HEK293 (cell line): ENCODE data around the gene PROSER3.

Experiments
- CTCF ChIA-PET: fragments of 350-600 bp; formaldehyde crosslinking; extraction: SDS; loops from one replicate; lab custom pipeline; 2021; ENCODE audit warnings: antibody characterized with exemption; lab: Yijun Ruan, JAX
- POLR2A ChIA-PET: fragments of 300-600 bp; formaldehyde crosslinking; extraction: SDS; loops from one replicate; lab custom pipeline; 2020; ENCODE audit warnings: antibody characterized with exemption, inconsistent platforms; lab: Yijun Ruan, JAX
- H3K27ac ChIP-seq: fragments of 200-500 bp; sonication (Bioruptor generic); 2 replicates; pipeline ENCODE4 v1.5.1; 2014; ENCODE audit warnings: low read depth, low read length, control low read depth, inconsistent platforms; ENCODE audit errors: extremely low read depth
- H3K36me3 ChIP-seq, 2 experiments: fragments of 200-500 bp in 1 of 2; sonication (Bioruptor generic) in 1 of 2; 1 replicate in 1 of 2; 2 replicates in 1 of 2; pipeline ENCODE4 v1.5.1; 2014 to 2017; ENCODE audit warnings: inconsistent platforms in 2 of 2, low read length in 2 of 2; ENCODE audit not compliant: control insufficient read depth in 2 of 2, insufficient read depth in 1 of 2
- H3K4me1 ChIP-seq: fragments of 200-500 bp; sonication (Bioruptor generic); 2 replicates; pipeline ENCODE4 v1.5.1; 2014; ENCODE audit warnings: mild to moderate bottlenecking, low read length, inconsistent platforms; ENCODE audit not compliant: control insufficient read depth, insufficient read depth
- H3K4me3 ChIP-seq: 2 replicates; pipeline ENCODE4 v1.5.1; 2011; ENCODE audit warnings: low read depth, mild to moderate bottlenecking, control low read depth, low read length, moderate library complexity
- H3K9me3 ChIP-seq: fragments of 200-500 bp; sonication (Bioruptor generic); 2 replicates; pipeline ENCODE4 v1.5.1; 2014; ENCODE audit warnings: low read depth, low read length, inconsistent platforms; ENCODE audit not compliant: control insufficient read depth, insufficient read depth
- EGR2 ChIP-seq: fragments of 450-650 bp; formaldehyde crosslinking; IDR thresholded peaks from 2 replicates; pipeline ENCODE4 v1.5.1; 2016; ENCODE audit warnings: low read depth, missing biosample characterization, missing genetic modification characterization
- GLI2 ChIP-seq: fragments of 450-650 bp; formaldehyde crosslinking; IDR thresholded peaks from 2 replicates; pipeline ENCODE4; 2017; ENCODE audit warnings: missing biosample characterization, missing genetic modification characterization, low read depth, borderline replicate concordance
- GLIS2 ChIP-seq: fragments of 450-650 bp; formaldehyde crosslinking; IDR thresholded peaks from 2 replicates; pipeline ENCODE4 v1.5.1; 2016; ENCODE audit warnings: missing biosample characterization, missing genetic modification characterization
- SP2 ChIP-seq: fragments of 450-650 bp; formaldehyde crosslinking; IDR thresholded peaks from 2 replicates; pipeline ENCODE4 v1.5.1; 2016; ENCODE audit warnings: missing biosample characterization, missing genetic modification characterization
- ZBTB17 ChIP-seq: fragments of 450-650 bp; formaldehyde crosslinking; IDR thresholded peaks from 2 replicates; pipeline ENCODE4 v1.5.1; 2016; ENCODE audit warnings: missing biosample characterization, missing genetic modification characterization
- ZBTB20 ChIP-seq: fragments of 450-650 bp; formaldehyde crosslinking; IDR thresholded peaks from 2 replicates; pipeline ENCODE4 v1.5.1; 2016; ENCODE audit warnings: missing biosample characterization, missing genetic modification characterization
- ZNF112 ChIP-seq: fragments of 450-650 bp; formaldehyde crosslinking; IDR thresholded peaks from 2 replicates; pipeline ENCODE4 v1.5.0; 2017; ENCODE audit warnings: missing biosample characterization, missing genetic modification characterization
- ZNF2 ChIP-seq: fragments of 450-650 bp; formaldehyde crosslinking; IDR thresholded peaks from 2 replicates; pipeline ENCODE4 v1.5.1; 2016; ENCODE audit warnings: missing biosample characterization, missing genetic modification characterization
- ZNF223 ChIP-seq: fragments of 450-650 bp; formaldehyde crosslinking; IDR thresholded peaks from 2 replicates; pipeline ENCODE4 v1.5.1; 2016; ENCODE audit warnings: missing biosample characterization, missing genetic modification characterization
- ZNF335 ChIP-seq: fragments of 450-650 bp; formaldehyde crosslinking; conservative IDR thresholded peaks from 2 replicates; pipeline ENCODE4 v1.5.1; 2016; ENCODE audit warnings: missing biosample characterization, missing genetic modification characterization
- ZNF416 ChIP-seq: fragments of 450-650 bp; formaldehyde crosslinking; IDR thresholded peaks from 2 replicates; pipeline ENCODE4 v1.5.1; 2016; ENCODE audit warnings: missing biosample characterization, missing genetic modification characterization
- ZNF544 ChIP-seq: fragments of 450-650 bp; formaldehyde crosslinking; IDR thresholded peaks from 2 replicates; pipeline ENCODE4 v1.5.0; 2017; ENCODE audit warnings: missing biosample characterization, missing genetic modification characterization
- ZNF600 ChIP-seq: fragments of 450-650 bp; formaldehyde crosslinking; IDR thresholded peaks from 2 replicates; pipeline ENCODE4 v1.5.1; 2016; ENCODE audit warnings: missing biosample characterization, missing genetic modification characterization
- ZNF621 ChIP-seq: fragments of 450-650 bp; formaldehyde crosslinking; IDR thresholded peaks from 2 replicates; pipeline ENCODE4 v1.5.1; 2017; ENCODE audit warnings: missing biosample characterization, missing genetic modification characterization
- ZNF670 ChIP-seq: fragments of 450-650 bp; formaldehyde crosslinking; IDR thresholded peaks from 2 replicates; pipeline ENCODE4 v1.5.1; 2016; ENCODE audit warnings: missing biosample characterization, missing genetic modification characterization, low read depth
- ZNF701 ChIP-seq: fragments of 450-650 bp; formaldehyde crosslinking; IDR thresholded peaks from 2 replicates; pipeline ENCODE4 v1.5.1; 2016; ENCODE audit warnings: missing biosample characterization, missing genetic modification characterization
- TF ChIP-seq, protein P1 (sequence below): fragments of 450-650 bp; formaldehyde crosslinking; IDR thresholded peaks from 2 replicates; pipeline ENCODE4 v1.5.1; 2017; ENCODE audit warnings: missing biosample characterization, missing genetic modification characterization
- TF ChIP-seq, protein P2 (sequence below): fragments of 450-650 bp; formaldehyde crosslinking; IDR thresholded peaks from 2 replicates; pipeline ENCODE4 v1.5.1; 2016; ENCODE audit warnings: missing biosample characterization, missing genetic modification characterization
- TF ChIP-seq, protein P3 (sequence below): fragments of 450-650 bp; formaldehyde crosslinking; IDR thresholded peaks from 2 replicates; pipeline ENCODE4 v1.5.1; 2016; ENCODE audit warnings: missing biosample characterization, missing genetic modification characterization, borderline replicate concordance
- TF ChIP-seq, protein P4 (sequence below): fragments of 450-650 bp; formaldehyde crosslinking; IDR thresholded peaks from 2 replicates; pipeline ENCODE4 v1.5.1; 2016; ENCODE audit warnings: missing biosample characterization, missing genetic modification characterization

PROSER3 gene

DNA sequence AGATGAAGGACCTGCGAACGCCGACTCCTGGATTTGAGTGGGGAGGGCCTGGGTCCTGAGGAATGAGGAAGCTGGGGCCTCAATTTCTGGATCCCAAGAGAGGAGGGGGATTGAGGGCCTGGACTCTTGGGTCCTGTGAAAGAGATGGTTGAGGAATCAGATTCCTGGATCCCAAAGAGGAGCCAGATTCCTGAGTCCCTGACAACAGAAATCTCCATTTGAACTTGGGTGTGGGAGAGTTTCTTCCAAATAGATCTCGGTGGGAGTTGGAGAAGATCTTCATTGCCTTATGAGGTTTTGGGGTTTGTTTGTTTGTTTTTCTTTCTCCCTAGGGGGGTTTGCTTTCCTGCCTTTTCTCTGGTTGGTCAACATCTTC is 11.9 kb upstream of the PROSER3 start:
- H3K27ac ChIP-seq: peak overlapping the region; percentile 95
- ChIA-PET POLR2A (interaction anchor here (0.6 to 2.9 kb wide), 26 partner anchors 9 to 480 kb away, joined by 3 to 34 read pairs (median 6); partner anchors contain the start of genes ALKBH6, COX6B1, HAUS5 and HSPB6), CTCF (interaction anchor here (0.5 to 4.9 kb wide), 7 partner anchors 9 to 440 kb away, joined by 3 to 37 read pairs (median 5); no protein-coding TSS in a partner anchor)
- peaks cover 35% of the 10 kb centered on the region for H3K4me1 ChIP-seq
- peaks cover 13 to 47% of the 10 kb centered on the region in 2 experiments for H3K36me3 ChIP-seq
- no peaks in the 10 kb centered on the region; the same call in none of the 2 replicates for H3K9me3 ChIP-seq
- H3K4me3 ChIP-seq: peak overlapping the region; percentile 57
- no peak for TF ChIP-seq ZNF416 (tag by site-specific recombination)
- TF ChIP-seq ZNF335 (tag by site-specific recombination): peak; percentile 96
- no peak for TF ChIP-seq ZNF701
- no peak for TF ChIP-seq ZNF112 (tag by site-specific recombination)
- TF ChIP-seq, protein P1, sequence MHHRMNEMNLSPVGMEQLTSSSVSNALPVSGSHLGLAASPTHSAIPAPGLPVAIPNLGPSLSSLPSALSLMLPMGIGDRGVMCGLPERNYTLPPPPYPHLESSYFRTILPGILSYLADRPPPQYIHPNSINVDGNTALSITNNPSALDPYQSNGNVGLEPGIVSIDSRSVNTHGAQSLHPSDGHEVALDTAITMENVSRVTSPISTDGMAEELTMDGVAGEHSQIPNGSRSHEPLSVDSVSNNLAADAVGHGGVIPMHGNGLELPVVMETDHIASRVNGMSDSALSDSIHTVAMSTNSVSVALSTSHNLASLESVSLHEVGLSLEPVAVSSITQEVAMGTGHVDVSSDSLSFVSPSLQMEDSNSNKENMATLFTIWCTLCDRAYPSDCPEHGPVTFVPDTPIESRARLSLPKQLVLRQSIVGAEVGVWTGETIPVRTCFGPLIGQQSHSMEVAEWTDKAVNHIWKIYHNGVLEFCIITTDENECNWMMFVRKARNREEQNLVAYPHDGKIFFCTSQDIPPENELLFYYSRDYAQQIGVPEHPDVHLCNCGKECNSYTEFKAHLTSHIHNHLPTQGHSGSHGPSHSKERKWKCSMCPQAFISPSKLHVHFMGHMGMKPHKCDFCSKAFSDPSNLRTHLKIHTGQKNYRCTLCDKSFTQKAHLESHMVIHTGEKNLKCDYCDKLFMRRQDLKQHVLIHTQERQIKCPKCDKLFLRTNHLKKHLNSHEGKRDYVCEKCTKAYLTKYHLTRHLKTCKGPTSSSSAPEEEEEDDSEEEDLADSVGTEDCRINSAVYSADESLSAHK (tag by site-specific recombination): no peak
- TF ChIP-seq, protein P2, sequence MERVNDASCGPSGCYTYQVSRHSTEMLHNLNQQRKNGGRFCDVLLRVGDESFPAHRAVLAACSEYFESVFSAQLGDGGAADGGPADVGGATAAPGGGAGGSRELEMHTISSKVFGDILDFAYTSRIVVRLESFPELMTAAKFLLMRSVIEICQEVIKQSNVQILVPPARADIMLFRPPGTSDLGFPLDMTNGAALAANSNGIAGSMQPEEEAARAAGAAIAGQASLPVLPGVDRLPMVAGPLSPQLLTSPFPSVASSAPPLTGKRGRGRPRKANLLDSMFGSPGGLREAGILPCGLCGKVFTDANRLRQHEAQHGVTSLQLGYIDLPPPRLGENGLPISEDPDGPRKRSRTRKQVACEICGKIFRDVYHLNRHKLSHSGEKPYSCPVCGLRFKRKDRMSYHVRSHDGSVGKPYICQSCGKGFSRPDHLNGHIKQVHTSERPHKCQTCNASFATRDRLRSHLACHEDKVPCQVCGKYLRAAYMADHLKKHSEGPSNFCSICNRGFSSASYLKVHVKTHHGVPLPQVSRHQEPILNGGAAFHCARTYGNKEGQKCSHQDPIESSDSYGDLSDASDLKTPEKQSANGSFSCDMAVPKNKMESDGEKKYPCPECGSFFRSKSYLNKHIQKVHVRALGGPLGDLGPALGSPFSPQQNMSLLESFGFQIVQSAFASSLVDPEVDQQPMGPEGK (tag by site-specific recombination): no peak
- TF ChIP-seq GLI2 (tag by site-specific recombination): no peak
- TF ChIP-seq ZNF670 (tag by site-specific recombination): no peak
- TF ChIP-seq, protein P3, sequence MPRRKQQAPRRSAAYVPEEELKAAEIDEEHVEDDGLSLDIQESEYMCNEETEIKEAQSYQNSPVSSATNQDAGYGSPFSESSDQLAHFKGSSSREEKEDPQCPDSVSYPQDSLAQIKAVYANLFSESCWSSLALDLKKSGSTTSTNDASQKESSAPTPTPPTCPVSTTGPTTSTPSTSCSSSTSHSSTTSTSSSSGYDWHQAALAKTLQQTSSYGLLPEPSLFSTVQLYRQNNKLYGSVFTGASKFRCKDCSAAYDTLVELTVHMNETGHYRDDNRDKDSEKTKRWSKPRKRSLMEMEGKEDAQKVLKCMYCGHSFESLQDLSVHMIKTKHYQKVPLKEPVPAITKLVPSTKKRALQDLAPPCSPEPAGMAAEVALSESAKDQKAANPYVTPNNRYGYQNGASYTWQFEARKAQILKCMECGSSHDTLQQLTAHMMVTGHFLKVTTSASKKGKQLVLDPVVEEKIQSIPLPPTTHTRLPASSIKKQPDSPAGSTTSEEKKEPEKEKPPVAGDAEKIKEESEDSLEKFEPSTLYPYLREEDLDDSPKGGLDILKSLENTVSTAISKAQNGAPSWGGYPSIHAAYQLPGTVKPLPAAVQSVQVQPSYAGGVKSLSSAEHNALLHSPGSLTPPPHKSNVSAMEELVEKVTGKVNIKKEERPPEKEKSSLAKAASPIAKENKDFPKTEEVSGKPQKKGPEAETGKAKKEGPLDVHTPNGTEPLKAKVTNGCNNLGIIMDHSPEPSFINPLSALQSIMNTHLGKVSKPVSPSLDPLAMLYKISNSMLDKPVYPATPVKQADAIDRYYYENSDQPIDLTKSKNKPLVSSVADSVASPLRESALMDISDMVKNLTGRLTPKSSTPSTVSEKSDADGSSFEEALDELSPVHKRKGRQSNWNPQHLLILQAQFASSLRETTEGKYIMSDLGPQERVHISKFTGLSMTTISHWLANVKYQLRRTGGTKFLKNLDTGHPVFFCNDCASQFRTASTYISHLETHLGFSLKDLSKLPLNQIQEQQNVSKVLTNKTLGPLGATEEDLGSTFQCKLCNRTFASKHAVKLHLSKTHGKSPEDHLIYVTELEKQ (tag by site-specific recombination): no peak
- TF ChIP-seq ZNF2 (tag by site-specific recombination): no peak
- peak; percentile 61 for TF ChIP-seq ZBTB17
- no peak for TF ChIP-seq ZBTB20 (tag by site-specific recombination)
- TF ChIP-seq EGR2: no peak
- TF ChIP-seq ZNF223 (tag by site-specific recombination): no peak
- TF ChIP-seq ZNF544 (tag by site-specific recombination): no peak
- no peak for TF ChIP-seq GLIS2 (tag by site-specific recombination)

DNA sequence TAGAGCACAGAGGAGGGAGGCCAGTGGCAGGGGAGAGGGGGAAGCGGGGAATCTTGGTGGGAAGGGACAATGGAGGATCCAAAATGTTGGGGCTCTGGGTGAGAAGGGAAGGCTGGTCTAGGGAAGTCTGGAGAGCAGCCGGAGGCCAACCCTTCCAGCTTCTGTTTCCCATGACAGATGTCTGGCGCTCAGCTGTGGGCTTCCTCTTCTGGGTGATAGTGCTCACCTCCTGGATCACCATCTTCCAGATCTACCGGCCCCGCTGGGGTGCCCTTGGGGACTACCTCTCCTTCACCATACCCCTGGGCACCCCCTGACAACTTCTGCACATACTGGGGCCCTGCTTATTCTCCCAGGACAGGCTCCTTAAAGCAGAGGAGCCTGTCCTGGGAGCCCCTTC is 11.4 kb upstream of the PROSER3 start:
- POLR2A ChIA-PET: interaction anchor here (0.5 to 2.2 kb wide), 5 partner anchors 16 to 98 kb away, joined by 4 to 20 read pairs (median 7); partner anchors contain the start of gene COX6B1

More for the DNA sequence above, 11.4 kb upstream of the PROSER3 start:
- Histone ChIP-seq H3K4me1 (peaks cover 32% of the 10 kb centered on the region), H3K36me3 (peaks cover 13 to 50% of the 10 kb centered on the region in 2 experiments), H3K27ac (peak overlapping the region; percentile 95), H3K9me3 (no peaks in the 10 kb centered on the region; the same call in none of the 2 replicates), H3K4me3 (no peak overlapping the region; the same call in 1 of the 2 replicates)
- 0 out of 2 replicates have a peak, but pooled peaks have one; percentile 16 for TF ChIP-seq SP2 (tag by site-specific recombination)
- TF ChIP-seq ZNF600 (tag by site-specific recombination): 0 out of 2 replicates have a peak, but pooled peaks have one; percentile 12
- no peak for TF ChIP-seq ZNF621 (tag by site-specific recombination)
- TF ChIP-seq, protein P4, sequence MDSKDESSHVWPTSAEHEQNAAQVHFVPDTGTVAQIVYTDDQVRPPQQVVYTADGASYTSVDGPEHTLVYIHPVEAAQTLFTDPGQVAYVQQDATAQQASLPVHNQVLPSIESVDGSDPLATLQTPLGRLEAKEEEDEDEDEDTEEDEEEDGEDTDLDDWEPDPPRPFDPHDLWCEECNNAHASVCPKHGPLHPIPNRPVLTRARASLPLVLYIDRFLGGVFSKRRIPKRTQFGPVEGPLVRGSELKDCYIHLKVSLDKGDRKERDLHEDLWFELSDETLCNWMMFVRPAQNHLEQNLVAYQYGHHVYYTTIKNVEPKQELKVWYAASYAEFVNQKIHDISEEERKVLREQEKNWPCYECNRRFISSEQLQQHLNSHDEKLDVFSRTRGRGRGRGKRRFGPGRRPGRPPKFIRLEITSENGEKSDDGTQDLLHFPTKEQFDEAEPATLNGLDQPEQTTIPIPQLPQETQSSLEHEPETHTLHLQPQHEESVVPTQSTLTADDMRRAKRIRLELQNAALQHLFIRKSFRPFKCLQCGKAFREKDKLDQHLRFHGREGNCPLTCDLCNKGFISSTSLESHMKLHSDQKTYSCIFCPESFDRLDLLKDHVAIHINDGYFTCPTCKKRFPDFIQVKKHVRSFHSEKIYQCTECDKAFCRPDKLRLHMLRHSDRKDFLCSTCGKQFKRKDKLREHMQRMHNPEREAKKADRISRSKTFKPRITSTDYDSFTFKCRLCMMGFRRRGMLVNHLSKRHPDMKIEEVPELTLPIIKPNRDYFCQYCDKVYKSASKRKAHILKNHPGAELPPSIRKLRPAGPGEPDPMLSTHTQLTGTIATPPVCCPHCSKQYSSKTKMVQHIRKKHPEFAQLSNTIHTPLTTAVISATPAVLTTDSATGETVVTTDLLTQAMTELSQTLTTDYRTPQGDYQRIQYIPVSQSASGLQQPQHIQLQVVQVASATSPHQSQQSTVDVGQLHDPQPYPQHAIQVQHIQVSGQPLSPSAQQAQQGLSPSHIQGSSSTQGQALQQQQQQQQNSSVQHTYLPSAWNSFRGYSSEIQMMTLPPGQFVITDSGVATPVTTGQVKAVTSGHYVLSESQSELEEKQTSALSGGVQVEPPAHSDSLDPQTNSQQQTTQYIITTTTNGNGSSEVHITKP: peak; percentile 47; the same call in 1 of the 2 replicates
- CTCF ChIA-PET: interaction anchor here (0.5 to 4.9 kb wide), 4 partner anchors 10 to 440 kb away, joined by 3 to 37 read pairs (median 6); no protein-coding TSS in a partner anchor
